Fibroblast of villous mesenchyme (primary cell): Measurements from ENCODE around the gene HOXC4. TPM values are rescaled to one million over a fixed set of nuclear protein-coding genes. Genes with fewer than 3 reads are reported as not detected.
A peak's percentile ranks its signal among the peaks of the same experiment; 100 is the strongest.

Experiments used
- DNase-seq: peaks from one replicate; pipeline ENCODE4 v3.0.0-alpha.2; 2010; ENCODE audit warnings: low read depth
- H3K4me3 ChIP-seq: 2 replicates; pipeline ENCODE4 v1.5.1; 2011; ENCODE audit warnings: low read depth, mild to moderate bottlenecking, low read length
- CTCF ChIP-seq: IDR thresholded peaks from 2 replicates; pipeline ENCODE4 v1.5.1; 2012; ENCODE audit warnings: low read depth, mild to moderate bottlenecking, low read length; ENCODE audit not compliant: insufficient read depth
- total RNA-seq: library from RNA; depleted of rRNA; stranded (reverse); fragments of >200 nt; gene quantifications from 2 replicates; pipeline ENCODE4 v1.2.3, GENCODE V29; 2012

Gene HOXC4
- total RNA-seq, 1 donor: under 0.01 TPM

- H3K4me3 ChIP-seq: no peak overlapping the region
- TF ChIP-seq CTCF: no peak
- DNase-seq: peak; percentile 87
Observed at GRCh38 chr12:54037360-54038283, 16.0 kb upstream of the HOXC4 start.

- no peak for DNase-seq
- TF ChIP-seq CTCF: no peak
- no peak overlapping the region for H3K4me3 ChIP-seq
Observed at GRCh38 chr12:54038284-54038870, 15.3 kb upstream of the HOXC4 start.

- no peak for DNase-seq
- no peak for TF ChIP-seq CTCF
- H3K4me3 ChIP-seq: no peak overlapping the region
Observed at GRCh38 chr12:54038871-54039414, 14.7 kb upstream of the HOXC4 start.

- no peak overlapping the region for H3K4me3 ChIP-seq
- TF ChIP-seq CTCF: no peak
- DNase-seq: no peak
Observed at GRCh38 chr12:54039417-54040147, 14.1 kb upstream of the HOXC4 start.

- no peak overlapping the region for H3K4me3 ChIP-seq
- no peak for DNase-seq
- no peak for TF ChIP-seq CTCF
Observed at GRCh38 chr12:54040148-54040494, 13.5 kb upstream of the HOXC4 start.

- TF ChIP-seq CTCF: no peak
- H3K4me3 ChIP-seq: no peak overlapping the region
- DNase-seq: no peak
Observed at GRCh38 chr12:54040648-54041047, 13.0 kb upstream of the HOXC4 start.
